ENCODE data around the gene RHOB. TPM values are rescaled to one million over a fixed set of nuclear protein-coding genes. Genes with fewer than 3 reads are reported as not detected.

RHOB gene
- total RNA-seq, 1 experiment from 2014 or later: not detected

GRCh38 chr2:20419007-20419576 lies 27.8 kb upstream of the RHOB start:
- no peak for DNase-seq
- Histone ChIP-seq H3K4me3 (ENCODE audit: low read length) (no peak overlapping the region), H4K20me1 (ENCODE audit: insufficient read depth, low read depth, low read length) (no peaks in the 10 kb centered on the region), H3K27ac (ENCODE audit: low read length) (no peak overlapping the region), H3K79me2 (ENCODE audit: low read length) (no peaks in the 10 kb centered on the region), H3K27me3 (ENCODE audit: low read length) (no peaks in the 10 kb centered on the region), H2AFZ (ENCODE audit: low read length) (no peak overlapping the region), H3K4me1 (ENCODE audit: low read length) (no peaks in the 10 kb centered on the region), H3K9me3 (ENCODE audit: low read length) (no peaks in the 10 kb centered on the region), H3K9ac (ENCODE audit: low read length) (no peak overlapping the region), H3K9me2 (replicated peaks; ENCODE audit: insufficient read depth, low read length) (no peaks in the 10 kb centered on the region), H3K36me3 (ENCODE audit: insufficient read depth, low read length) (no peaks in the 10 kb centered on the region), H3K4me2 (ENCODE audit: low read depth, low read length, poor library complexity, severe bottlenecking) (no peak overlapping the region)

- Histone ChIP-seq H3K36me3 (ENCODE audit: insufficient read depth, low read length) (no peaks in the 10 kb centered on the region), H3K79me2 (ENCODE audit: low read length) (no peaks in the 10 kb centered on the region), H3K9ac (ENCODE audit: low read length) (no peak overlapping the region), H3K9me2 (replicated peaks; ENCODE audit: insufficient read depth, low read length) (no peaks in the 10 kb centered on the region), H3K9me3 (ENCODE audit: low read length) (no peaks in the 10 kb centered on the region), H2AFZ (ENCODE audit: low read length) (no peak overlapping the region), H3K27me3 (ENCODE audit: low read length) (no peaks in the 10 kb centered on the region), H3K4me3 (ENCODE audit: low read length) (no peak overlapping the region), H4K20me1 (ENCODE audit: insufficient read depth, low read depth, low read length) (no peaks in the 10 kb centered on the region), H3K27ac (ENCODE audit: low read length) (no peak overlapping the region), H3K4me2 (ENCODE audit: low read depth, low read length, poor library complexity, severe bottlenecking) (no peak overlapping the region), H3K4me1 (ENCODE audit: low read length) (peaks cover under 1% of the 10 kb centered on the region; the same call in 1 of the 2 replicates)
- no peak for DNase-seq
Observed at GRCh38 chr2:20419752-20420151, 27.1 kb upstream of the RHOB start.

DNA sequence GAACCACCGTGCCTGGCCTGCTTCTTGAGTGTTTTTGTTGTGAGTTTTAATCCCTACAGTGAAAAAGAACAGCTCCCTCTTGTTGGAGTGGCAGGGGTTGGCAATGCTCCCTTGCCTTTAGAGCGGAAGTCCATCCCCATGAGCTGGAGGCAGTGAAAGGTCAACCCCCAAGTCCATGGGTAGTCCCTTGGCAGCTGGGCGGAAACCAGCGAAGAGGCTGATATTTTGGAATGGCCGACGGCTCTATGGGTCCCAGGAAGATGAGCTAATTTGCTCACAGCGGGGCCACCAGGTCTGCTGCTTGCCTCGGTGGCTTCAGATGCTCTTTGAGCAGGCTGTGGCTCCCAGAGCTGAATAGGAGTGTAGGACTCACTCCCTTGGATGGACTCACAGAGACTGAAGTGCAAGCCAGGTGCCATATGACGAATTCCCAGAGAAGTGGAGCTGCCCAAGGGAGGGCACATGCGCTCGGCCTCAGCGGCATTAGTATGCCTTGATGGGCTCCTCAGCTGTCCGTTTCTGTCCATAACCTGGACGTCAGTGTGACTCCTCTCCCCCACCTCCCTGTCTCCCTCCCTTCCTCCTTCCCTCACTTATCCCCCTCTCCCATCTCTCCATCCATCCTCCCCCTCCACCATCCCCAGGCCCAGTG lies 25.4 kb upstream of the RHOB start:
- no peak overlapping the region for H3K9ac ChIP-seq (ENCODE audit: low read length)
- no peak overlapping the region for H3K27ac ChIP-seq (ENCODE audit: low read length)
- H3K79me2 ChIP-seq (ENCODE audit: low read length): no peaks in the 10 kb centered on the region
- no peaks in the 10 kb centered on the region for H3K36me3 ChIP-seq (ENCODE audit: insufficient read depth, low read length)
- H4K20me1 ChIP-seq (ENCODE audit: insufficient read depth, low read depth, low read length): no peaks in the 10 kb centered on the region
- peaks cover 3% of the 10 kb centered on the region; the same call in 1 of the 2 replicates for H3K4me1 ChIP-seq (ENCODE audit: low read length)
- no peak for DNase-seq
- H3K9me3 ChIP-seq (ENCODE audit: low read length): no peaks in the 10 kb centered on the region
- H3K27me3 ChIP-seq (ENCODE audit: low read length): no peaks in the 10 kb centered on the region
- H3K9me2 ChIP-seq (replicated peaks; ENCODE audit: insufficient read depth, low read length): no peaks in the 10 kb centered on the region
- H3K4me3 ChIP-seq (ENCODE audit: low read length): no peak overlapping the region
- no peak overlapping the region for H3K4me2 ChIP-seq (ENCODE audit: low read depth, low read length, poor library complexity, severe bottlenecking)
- H2AFZ ChIP-seq (ENCODE audit: low read length): no peak overlapping the region

- no peaks in the 10 kb centered on the region for H3K27me3 ChIP-seq (ENCODE audit: low read length)
Observed at GRCh38 chr2:20421988-20422370, 24.9 kb upstream of the RHOB start.

DNA sequence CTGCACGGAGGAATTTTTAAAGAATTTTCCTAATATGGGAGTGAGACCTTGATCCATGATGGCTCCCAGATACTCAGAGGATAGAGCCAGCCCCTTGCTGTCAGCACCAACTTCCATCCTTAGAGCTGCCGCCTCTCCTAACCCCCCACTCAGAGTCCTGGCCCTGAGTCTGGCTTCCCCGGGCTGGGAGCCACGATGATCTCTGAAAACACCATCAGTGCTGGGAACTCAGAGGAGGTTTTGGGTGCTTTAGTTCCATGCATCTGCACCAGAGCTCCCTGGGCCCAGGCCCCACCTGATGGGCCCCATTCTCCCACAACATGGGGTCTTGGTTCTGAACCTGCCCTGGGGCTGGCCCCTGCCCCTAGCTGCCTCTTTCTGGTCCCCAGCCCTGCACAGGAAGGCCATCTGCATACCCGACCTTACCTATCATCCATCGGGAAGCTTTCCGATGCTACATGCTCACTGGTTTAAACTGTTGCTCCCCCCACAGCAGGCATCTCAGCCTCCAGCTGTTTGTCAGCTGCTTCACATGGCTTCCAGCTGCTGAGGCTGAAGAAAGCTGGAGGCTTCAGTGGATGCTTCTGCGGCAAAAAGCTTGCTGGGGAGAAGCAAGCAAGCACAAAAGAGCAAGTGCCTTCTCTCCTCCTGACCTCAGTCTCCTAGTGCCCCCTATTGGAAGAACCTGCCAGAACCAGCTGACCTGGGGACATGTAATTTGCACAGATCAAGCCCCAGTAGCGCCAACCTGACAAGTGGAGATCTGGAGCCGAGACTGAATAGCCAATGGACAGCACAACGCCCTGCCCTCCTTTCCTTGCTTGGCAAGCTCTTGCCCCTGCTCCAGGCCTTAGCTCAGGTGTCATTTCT lies 24.2 kb upstream of the RHOB start:
- H3K9ac ChIP-seq (ENCODE audit: low read length): no peak overlapping the region
- no peaks in the 10 kb centered on the region for H3K9me2 ChIP-seq (replicated peaks; ENCODE audit: insufficient read depth, low read length)
- H4K20me1 ChIP-seq (ENCODE audit: insufficient read depth, low read depth, low read length): no peaks in the 10 kb centered on the region
- H3K9me3 ChIP-seq (ENCODE audit: low read length): no peaks in the 10 kb centered on the region
- no peak overlapping the region for H3K4me2 ChIP-seq (ENCODE audit: low read depth, low read length, poor library complexity, severe bottlenecking)
- H3K79me2 ChIP-seq (ENCODE audit: low read length): no peaks in the 10 kb centered on the region
- peak; percentile 70 for DNase-seq
- no peak overlapping the region for H3K27ac ChIP-seq (ENCODE audit: low read length)
- no peak overlapping the region for H2AFZ ChIP-seq (ENCODE audit: low read length)
- no peak overlapping the region for H3K4me3 ChIP-seq (ENCODE audit: low read length)
- no peaks in the 10 kb centered on the region for H3K27me3 ChIP-seq (ENCODE audit: low read length)
- H3K4me1 ChIP-seq (ENCODE audit: low read length): peaks cover 3% of the 10 kb centered on the region; the same call in 1 of the 2 replicates
- no peaks in the 10 kb centered on the region for H3K36me3 ChIP-seq (ENCODE audit: insufficient read depth, low read length)

More at GRCh38 chr2:20421988-20422370, 24.9 kb upstream of the RHOB start:
- H2AFZ ChIP-seq (ENCODE audit: low read length): no peak overlapping the region
- DNase-seq: no peak
- no peaks in the 10 kb centered on the region for H4K20me1 ChIP-seq (ENCODE audit: insufficient read depth, low read depth, low read length)
- H3K9me2 ChIP-seq (replicated peaks; ENCODE audit: insufficient read depth, low read length): no peaks in the 10 kb centered on the region
- H3K4me3 ChIP-seq (ENCODE audit: low read length): no peak overlapping the region
- no peak overlapping the region for H3K9ac ChIP-seq (ENCODE audit: low read length)
- H3K27ac ChIP-seq (ENCODE audit: low read length): no peak overlapping the region
- H3K9me3 ChIP-seq (ENCODE audit: low read length): no peaks in the 10 kb centered on the region
- H3K36me3 ChIP-seq (ENCODE audit: insufficient read depth, low read length): no peaks in the 10 kb centered on the region
- H3K4me1 ChIP-seq (ENCODE audit: low read length): peaks cover 3% of the 10 kb centered on the region; the same call in 1 of the 2 replicates
- H3K4me2 ChIP-seq (ENCODE audit: low read depth, low read length, poor library complexity, severe bottlenecking): no peak overlapping the region
- no peaks in the 10 kb centered on the region for H3K79me2 ChIP-seq (ENCODE audit: low read length)

GRCh38 chr2:20423359-20423758 lies 23.5 kb upstream of the RHOB start:
- H3K4me2 ChIP-seq (ENCODE audit: low read depth, low read length, poor library complexity, severe bottlenecking): no peak overlapping the region

DNA sequence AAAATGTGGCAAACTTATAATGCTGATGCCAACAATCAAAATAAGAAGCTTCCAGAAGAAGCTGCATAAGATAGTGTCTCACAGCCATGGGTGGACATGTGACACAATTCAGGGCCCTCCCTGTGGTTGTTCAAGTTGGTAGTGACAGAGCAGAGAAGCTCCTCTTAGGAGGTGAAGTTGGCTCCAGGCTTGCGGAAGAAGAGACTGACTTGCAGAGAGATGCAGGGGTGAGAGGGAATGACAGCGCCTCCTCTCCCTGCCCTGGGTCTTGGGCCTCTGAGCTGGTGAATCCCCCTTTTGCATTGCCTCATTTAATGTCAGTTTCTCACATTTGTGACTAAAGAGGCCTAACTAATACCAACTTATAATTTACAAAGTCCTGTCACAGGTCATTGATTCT lies 23.0 kb upstream of the RHOB start:
- no peak for DNase-seq
- Histone ChIP-seq H3K4me2 (ENCODE audit: low read depth, low read length, poor library complexity, severe bottlenecking) (no peak overlapping the region), H3K9me3 (ENCODE audit: low read length) (no peaks in the 10 kb centered on the region), H3K9me2 (replicated peaks; ENCODE audit: insufficient read depth, low read length) (no peaks in the 10 kb centered on the region), H3K9ac (ENCODE audit: low read length) (no peak overlapping the region), H3K36me3 (ENCODE audit: insufficient read depth, low read length) (no peaks in the 10 kb centered on the region), H3K27me3 (ENCODE audit: low read length) (no peaks in the 10 kb centered on the region), H4K20me1 (ENCODE audit: insufficient read depth, low read depth, low read length) (no peaks in the 10 kb centered on the region), H3K4me3 (ENCODE audit: low read length) (no peak overlapping the region), H3K27ac (ENCODE audit: low read length) (no peak overlapping the region), H3K79me2 (ENCODE audit: low read length) (no peaks in the 10 kb centered on the region), H3K4me1 (ENCODE audit: low read length) (peaks cover 3% of the 10 kb centered on the region; the same call in 1 of the 2 replicates), H2AFZ (ENCODE audit: low read length) (no peak overlapping the region)

More at GRCh38 chr2:20423359-20423758, 23.5 kb upstream of the RHOB start:
- no peak overlapping the region for H3K27ac ChIP-seq (ENCODE audit: low read length)
- no peaks in the 10 kb centered on the region for H3K9me2 ChIP-seq (replicated peaks; ENCODE audit: insufficient read depth, low read length)
- peaks cover 3% of the 10 kb centered on the region; the same call in 1 of the 2 replicates for H3K4me1 ChIP-seq (ENCODE audit: low read length)
- no peak for DNase-seq
- no peaks in the 10 kb centered on the region for H3K79me2 ChIP-seq (ENCODE audit: low read length)
- H3K36me3 ChIP-seq (ENCODE audit: insufficient read depth, low read length): no peaks in the 10 kb centered on the region
- no peak overlapping the region for H3K9ac ChIP-seq (ENCODE audit: low read length)
- no peak overlapping the region for H2AFZ ChIP-seq (ENCODE audit: low read length)
- no peaks in the 10 kb centered on the region for H3K27me3 ChIP-seq (ENCODE audit: low read length)
- no peak overlapping the region for H3K4me3 ChIP-seq (ENCODE audit: low read length)
- H3K9me3 ChIP-seq (ENCODE audit: low read length): no peaks in the 10 kb centered on the region
- no peaks in the 10 kb centered on the region for H4K20me1 ChIP-seq (ENCODE audit: insufficient read depth, low read depth, low read length)

All from Karpas-422 (cell line).